Mesenchymal stem cell (in vitro differentiated cells and primary cell): ENCODE data around the gene ARHGAP35.
"Not testable (repeated sequence)": the region's sequence is repeated elsewhere in the genome, so short reads cannot be mapped to it uniquely, and the experiment has no call there.

Source experiments
- DNase-seq: peaks from one replicate; pipeline ENCODE4 v3.0.0-alpha.2; 2013
- H2AFZ ChIP-seq: one replicate; pipeline ENCODE4 v1.6.1; 2013; ENCODE audit warnings: low read depth, mild to moderate bottlenecking, control low read depth, inconsistent platforms, low read length, moderate library complexity
- H2AK5ac ChIP-seq: 2 replicates; pipeline ENCODE4 v1.6.1; 2013; ENCODE audit warnings: low read length, moderate library complexity, mild to moderate bottlenecking, inconsistent platforms; ENCODE audit not compliant: severe bottlenecking
- H2BK120ac ChIP-seq: one replicate; pipeline ENCODE4 v1.6.1; 2013; ENCODE audit warnings: low read depth, mild to moderate bottlenecking, inconsistent platforms, low read length, moderate library complexity
- H2BK12ac ChIP-seq, 2 experiments: one replicate each; pipeline ENCODE4 v1.6.1; 2013; ENCODE audit warnings: inconsistent platforms in 2 of 2, low read length in 2 of 2, mild to moderate bottlenecking in 2 of 2, moderate library complexity in 2 of 2, control low read depth in 1 of 2
- H2BK15ac ChIP-seq: one replicate; pipeline ENCODE4 v1.6.1; 2013; ENCODE audit warnings: mild to moderate bottlenecking, low read depth, inconsistent platforms; ENCODE audit not compliant: poor library complexity, severe bottlenecking
- H2BK5ac ChIP-seq: 2 replicates; pipeline ENCODE4 v1.6.1; 2013; ENCODE audit warnings: low read depth, mild to moderate bottlenecking, low read length, control low read depth, inconsistent platforms; ENCODE audit not compliant: poor library complexity, severe bottlenecking
- H3K14ac ChIP-seq, 2 experiments: one replicate each; pipeline ENCODE4 v1.6.1; 2013; ENCODE audit warnings: inconsistent platforms in 2 of 2, low read length in 2 of 2, control low read depth in 1 of 2, mild to moderate bottlenecking in 1 of 2, moderate library complexity in 1 of 2
- H3K18ac ChIP-seq, 2 experiments: one replicate each; pipeline ENCODE4 v1.6.1; 2013; ENCODE audit warnings: inconsistent platforms in 2 of 2, low read length in 2 of 2, control low read depth in 1 of 2, low read depth in 1 of 2, mild to moderate bottlenecking in 1 of 2
- H3K23ac ChIP-seq, 2 experiments: one replicate each; pipeline ENCODE4 v1.6.1; 2013; ENCODE audit warnings: inconsistent platforms in 2 of 2, low read length in 2 of 2, mild to moderate bottlenecking in 2 of 2, moderate library complexity in 2 of 2, control low read depth in 1 of 2
- H3K27ac ChIP-seq: 2 replicates; pipeline ENCODE4 v1.5.1; 2013; ENCODE audit warnings: mild to moderate bottlenecking, moderate library complexity, low read length, control low read depth, inconsistent platforms; ENCODE audit not compliant: poor library complexity, severe bottlenecking
- H3K27me3 ChIP-seq, 2 experiments: 2 replicates each; pipeline versions ENCODE4 v1.6.1 to v1.7.0; 2013; ENCODE audit warnings: low read length in 2 of 2, mild to moderate bottlenecking in 2 of 2, moderate library complexity in 2 of 2, control low read depth in 1 of 2, inconsistent platforms in 1 of 2; ENCODE audit not compliant: control insufficient read depth in 1 of 2, insufficient read depth in 1 of 2
- H3K36me3 ChIP-seq, 2 experiments: 2 replicates each; pipeline versions ENCODE4 v1.6.1 to v1.7.0; 2013; ENCODE audit warnings: low read length in 2 of 2, control low read depth in 1 of 2, inconsistent platforms in 1 of 2, low read depth in 1 of 2, mild to moderate bottlenecking in 1 of 2; ENCODE audit not compliant: insufficient read depth in 2 of 2, control insufficient read depth in 1 of 2
- H3K4ac ChIP-seq, 2 experiments: one replicate each; pipeline ENCODE4 v1.6.1; 2013; ENCODE audit warnings: inconsistent platforms in 2 of 2, low read length in 2 of 2, mild to moderate bottlenecking in 2 of 2, moderate library complexity in 2 of 2, control low read depth in 1 of 2, low read depth in 1 of 2
- H3K4me1 ChIP-seq: 2 replicates; pipeline ENCODE4 v1.6.1; 2013; ENCODE audit warnings: low read depth, low read length, control low read depth; ENCODE audit not compliant: control insufficient read depth, insufficient read depth
- H3K4me2 ChIP-seq: 2 replicates; pipeline ENCODE4 v1.6.1; 2013; ENCODE audit warnings: low read length, mild to moderate bottlenecking, inconsistent platforms; ENCODE audit not compliant: poor library complexity, severe bottlenecking
- H3K4me3 ChIP-seq, 2 experiments: 2 replicates each; pipeline versions ENCODE4 v1.5.1 to v1.7.0; 2013; ENCODE audit warnings: low read length in 2 of 2, mild to moderate bottlenecking in 2 of 2, control low read depth in 1 of 2, low read depth in 1 of 2; ENCODE audit not compliant: insufficient read depth in 1 of 2
- H3K79me1 ChIP-seq: replicated peaks from 2 replicates; pipeline ENCODE4 v1.6.1; 2013; ENCODE audit warnings: mild to moderate bottlenecking, control low read depth, low read length, inconsistent platforms; ENCODE audit not compliant: poor library complexity, severe bottlenecking
- H3K9ac ChIP-seq: 2 replicates; pipeline ENCODE4 v1.7.0; 2013; ENCODE audit warnings: mild to moderate bottlenecking, low read length, moderate library complexity
- H3K9me3 ChIP-seq: 2 replicates; pipeline ENCODE4 v1.7.0; 2013; ENCODE audit warnings: mild to moderate bottlenecking, low read length; ENCODE audit not compliant: control insufficient read depth
- H4K8ac ChIP-seq: one replicate; pipeline ENCODE4 v1.6.1; 2013; ENCODE audit warnings: inconsistent platforms, mild to moderate bottlenecking, low read length, moderate library complexity
- H4K91ac ChIP-seq: one replicate; pipeline ENCODE4 v1.6.1; 2013; ENCODE audit warnings: mild to moderate bottlenecking, low read length, inconsistent platforms
- WGBS: methylation state at CpG from one replicate; pipeline ENCODE4 v1.1.7; 2013; ENCODE audit warnings: mixed read lengths; 5-methylcytosine and 5-hydroxymethylcytosine counted together

ARHGAP35 gene

DNA sequence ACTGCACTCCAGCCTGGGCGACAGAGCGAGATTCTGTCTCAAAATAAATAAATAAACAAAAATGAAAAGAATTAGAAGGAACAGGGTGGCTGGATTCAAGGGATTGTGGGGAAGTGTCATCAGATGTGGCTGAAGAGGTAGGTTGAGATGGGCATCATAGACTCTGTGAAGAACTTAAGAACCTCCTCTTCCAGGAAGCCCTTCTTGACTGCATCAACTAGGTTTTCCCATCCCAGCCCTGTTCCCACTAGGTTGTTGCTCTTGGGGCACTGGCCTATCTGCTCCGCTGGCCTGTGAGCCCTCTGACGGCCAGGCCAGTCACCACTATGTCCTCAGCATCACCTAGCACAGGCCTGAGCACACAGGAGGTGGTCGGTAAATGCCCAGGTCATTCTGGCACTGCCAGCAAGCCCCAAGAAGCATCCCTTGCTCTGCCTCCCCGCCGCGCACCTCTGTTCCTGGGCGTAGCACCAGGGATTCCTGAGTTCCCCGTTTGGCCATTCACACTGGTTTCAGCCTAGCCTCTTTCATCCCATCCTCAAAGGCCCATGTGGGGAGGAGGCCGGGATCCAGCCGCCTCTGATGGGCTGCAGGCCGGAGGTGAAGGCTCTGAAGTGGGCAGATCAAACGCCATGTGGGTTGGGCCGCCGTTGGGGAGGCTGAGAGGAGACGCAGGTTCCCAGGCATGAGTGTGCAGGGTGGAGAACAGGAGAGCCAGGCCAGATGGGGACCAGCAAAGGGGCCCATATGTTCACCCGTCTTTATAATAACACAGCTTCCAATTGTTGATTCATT, 44.8 kb upstream of the ARHGAP35 start:
- no peak overlapping the region for H3K4ac ChIP-seq
- no peak overlapping the region for H2BK120ac ChIP-seq
- peaks cover 0 to 6% of the 10 kb centered on the region in 2 experiments for H3K27me3 ChIP-seq
- H4K8ac ChIP-seq, result no peak overlapping the region
- no peak overlapping the region for H4K91ac ChIP-seq
- H2BK5ac ChIP-seq, result no peak overlapping the region
- DNase-seq, result no peak
- H2BK12ac ChIP-seq, result peak overlapping the region in 1 of 2 experiments; percentile 15
- no peak overlapping the region for H3K27ac ChIP-seq
- H3K36me3 ChIP-seq, result no peaks in the 10 kb centered on the region
- 94% methylated on average over 14 of the region's 18 CpGs for WGBS
- H2BK15ac ChIP-seq, result no peak overlapping the region
- H3K9me3 ChIP-seq, result no peaks in the 10 kb centered on the region
- no peaks in the 10 kb centered on the region for H3K79me1 ChIP-seq
- H3K4me3 ChIP-seq, result no peak overlapping the region
- no peak overlapping the region for H2AFZ ChIP-seq
- no peak overlapping the region for H3K9ac ChIP-seq
- no peak overlapping the region for H3K18ac ChIP-seq
- H3K14ac ChIP-seq, result no peak overlapping the region
- H3K4me1 ChIP-seq, result peaks cover 10% of the 10 kb centered on the region
- peak overlapping the region in 1 of 2 experiments; percentile 72 for H3K23ac ChIP-seq
- H2AK5ac ChIP-seq, result no peak overlapping the region
- no peak overlapping the region for H3K4me2 ChIP-seq

DNA sequence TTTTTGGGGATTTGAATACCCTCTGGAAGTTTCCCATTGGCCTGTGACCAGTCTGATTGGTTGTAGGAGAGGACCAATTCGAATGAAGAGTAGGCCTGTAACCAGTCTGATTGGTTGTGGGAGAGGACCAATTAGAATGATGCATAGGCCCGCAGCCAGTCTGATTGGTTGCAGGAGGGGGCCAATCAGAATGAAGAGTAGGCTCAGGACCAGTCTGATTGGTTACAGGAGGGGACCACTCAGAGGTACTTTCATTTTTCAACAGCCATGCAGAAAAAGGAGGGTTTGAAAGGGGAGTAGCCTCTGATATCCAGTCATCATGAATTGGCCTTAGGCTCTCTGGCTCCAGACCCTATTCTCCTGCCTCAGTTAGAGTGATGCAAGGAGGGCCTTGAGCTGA, 42.0 kb upstream of the ARHGAP35 start:
- H2BK5ac ChIP-seq, result no peak overlapping the region
- no peaks in the 10 kb centered on the region for H3K79me1 ChIP-seq
- no peak overlapping the region for H3K9ac ChIP-seq
- no peak overlapping the region for H3K14ac ChIP-seq
- H2AFZ ChIP-seq, result no peak overlapping the region
- no peak overlapping the region for H4K91ac ChIP-seq
- no peak overlapping the region for H2BK15ac ChIP-seq
- no peak overlapping the region for H3K4me2 ChIP-seq
- DNase-seq, result no peak
- H2BK12ac ChIP-seq, result no peak overlapping the region
- H3K36me3 ChIP-seq, result no peaks in the 10 kb centered on the region
- H3K4ac ChIP-seq, result no peak overlapping the region
- no peak overlapping the region for H2BK120ac ChIP-seq
- no peak overlapping the region for H4K8ac ChIP-seq
- no peak overlapping the region for H3K27ac ChIP-seq
- peaks cover 11% of the 10 kb centered on the region for H3K4me1 ChIP-seq
- H3K23ac ChIP-seq, result no peak overlapping the region
- peaks cover 0 to 6% of the 10 kb centered on the region in 2 experiments for H3K27me3 ChIP-seq
- H3K9me3 ChIP-seq, result no peaks in the 10 kb centered on the region
- no peak overlapping the region for H3K4me3 ChIP-seq
- no peak overlapping the region for H3K18ac ChIP-seq
- WGBS, result 95% methylated on average over 2 of the region's 2 CpGs
- H2AK5ac ChIP-seq, result no peak overlapping the region

DNA sequence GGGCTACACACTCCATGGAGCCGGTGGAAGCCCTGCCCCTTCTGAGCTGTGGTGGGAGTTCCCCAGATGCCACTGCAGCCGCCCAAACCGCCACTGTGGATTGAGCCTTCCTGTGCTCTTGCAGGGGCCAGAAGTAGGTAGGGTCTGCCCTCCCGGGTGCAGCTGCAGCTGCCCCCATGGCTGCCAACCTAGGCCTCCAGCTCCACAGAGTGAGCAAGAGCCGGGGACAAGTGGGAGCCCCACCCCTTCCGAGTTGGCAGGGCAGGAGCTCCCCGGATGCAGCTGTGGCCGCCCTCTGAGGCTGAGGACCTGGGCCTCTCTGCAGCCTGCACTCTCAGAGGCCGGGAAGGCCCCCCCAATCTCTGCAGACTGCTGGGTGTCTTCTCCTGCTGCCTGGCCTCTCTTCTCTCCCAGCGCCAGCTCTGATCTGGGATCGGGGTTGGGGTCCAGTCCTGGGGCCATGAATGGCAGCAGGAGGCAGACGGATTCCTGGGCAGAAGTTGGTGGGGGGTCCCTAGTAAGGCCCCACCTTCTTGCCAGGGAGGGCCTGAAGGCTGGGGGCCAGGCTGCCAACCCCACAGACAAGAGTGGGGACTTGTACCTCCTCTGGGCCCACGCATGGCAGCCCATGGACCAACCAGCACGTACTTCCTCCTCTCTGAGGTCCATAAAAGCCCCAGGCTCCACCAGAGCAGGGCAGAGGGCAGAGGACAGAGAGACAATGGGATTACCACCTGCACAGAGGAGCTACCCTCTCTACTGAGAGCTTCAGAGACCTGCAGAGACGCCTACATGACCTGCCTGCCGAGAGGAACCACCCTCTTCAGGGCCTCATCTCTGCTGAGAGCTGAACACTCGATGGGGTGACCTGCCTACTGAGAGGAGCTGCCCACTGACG, 39.0 kb upstream of the ARHGAP35 start:
- no peak for DNase-seq
- Histone ChIP-seq H4K8ac (no peak overlapping the region), H2BK120ac (no peak overlapping the region), H2BK15ac (peak overlapping the region; percentile 0), H3K14ac (peak overlapping the region in 1 of 2 experiments; percentile 23), H3K4me3 (no peak overlapping the region), H3K36me3 (no peaks in the 10 kb centered on the region), H3K79me1 (no peaks in the 10 kb centered on the region), H2BK12ac (peak overlapping the region in 1 of 2 experiments; percentile 68), H3K18ac (peak overlapping the region; percentile 28 to 61), H3K9ac (no peak overlapping the region), H2AK5ac (no peak overlapping the region), H3K9me3 (no peaks in the 10 kb centered on the region), H2AFZ (peak overlapping the region; percentile 29), H3K27me3 (no peaks in the 10 kb centered on the region), H3K23ac (peak overlapping the region in 1 of 2 experiments; percentile 48), H4K91ac (no peak overlapping the region), H3K27ac (no peak overlapping the region), H3K4me2 (no peak overlapping the region), H3K4me1 (peaks cover 9% of the 10 kb centered on the region), H2BK5ac (no peak overlapping the region), H3K4ac (peak overlapping the region in 1 of 2 experiments; percentile 43)
- 83% methylated on average over 18 of the region's 18 CpGs for WGBS

DNA sequence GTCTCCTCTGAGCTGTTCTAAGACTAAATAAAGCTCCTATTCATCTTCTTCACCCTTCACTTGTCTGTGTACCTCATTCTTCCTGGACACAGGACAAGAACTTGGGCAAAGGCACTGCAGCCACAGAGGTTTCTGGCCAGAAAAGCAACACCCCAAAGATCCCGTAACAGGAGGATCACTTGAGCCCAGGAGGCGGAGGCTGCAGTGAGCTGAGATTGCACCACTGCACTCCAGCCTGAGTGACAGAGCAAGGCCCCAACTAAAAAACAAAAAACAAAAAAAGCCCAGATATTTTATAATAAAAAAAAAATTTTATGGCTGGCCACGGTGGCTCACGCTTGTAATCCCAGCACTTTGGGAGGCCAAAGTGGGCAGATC, 38.4 kb upstream of the ARHGAP35 start:
- not testable (repeated sequence) for H2AK5ac ChIP-seq, H3K4me1 ChIP-seq, H3K27ac ChIP-seq, H3K9me3 ChIP-seq, H3K4ac ChIP-seq, H4K8ac ChIP-seq, DNase-seq, H3K4me2 ChIP-seq, H3K14ac ChIP-seq, H3K27me3 ChIP-seq, H2BK12ac ChIP-seq, H3K36me3 ChIP-seq, H3K9ac ChIP-seq, H2BK15ac ChIP-seq, H3K79me1 ChIP-seq, H4K91ac ChIP-seq, H2BK120ac ChIP-seq, H2BK5ac ChIP-seq, H3K4me3 ChIP-seq, H3K23ac ChIP-seq
- 95% methylated on average over 4 of the region's 4 CpGs for WGBS
- H3K18ac ChIP-seq, result peak overlapping the region in 1 of 2 experiments; percentile 28
- peak overlapping the region; percentile 29 for H2AFZ ChIP-seq
